B cell (primary cell): Measurements from ENCODE around the gene MRPL24.

Source experiments
- CTCF ChIP-seq: fragments of 200-600 bp; IDR thresholded peaks from one replicate; pipeline ENCODE4 v1.8.0; 2022; ENCODE audit warnings: antibody characterized with exemption, mild to moderate bottlenecking
- EZH2 ChIP-seq: IDR thresholded peaks from 2 replicates; pipeline ENCODE4 v1.6.1; 2012; ENCODE audit warnings: borderline replicate concordance, low read depth, mild to moderate bottlenecking, moderate library complexity, low read length; ENCODE audit not compliant: insufficient read depth, poor library complexity, severe bottlenecking

GRCh38 chr1:156781585-156782186 lies 40.8 kb upstream of the MRPL24 start:
- TF ChIP-seq CTCF, result no peak
- no peak for TF ChIP-seq EZH2
